RWPE2 (cell line): Measurements from ENCODE around the gene WDTC1.
"Not testable (repeated sequence)": the region's sequence is repeated elsewhere in the genome, so short reads cannot be mapped to it uniquely, and the experiment has no call there.

Experiments used
- ATAC-seq: fragments of 200-7000 bp; cut with Tn5 transposase; 3 replicates; pipeline ENCODE4 v1.9.1; 2021; ENCODE audit warnings: low read depth
- DNase-seq: peaks from one replicate; pipeline ENCODE4 v3.0.0-alpha.2; 2020; ENCODE audit warnings: low spot score
- H3K27ac ChIP-seq: fragments of 450-650 bp; 2 replicates; pipeline ENCODE4 v1.5.1; 2017; ENCODE audit warnings: mild to moderate bottlenecking; ENCODE audit not compliant: poor library complexity, severe bottlenecking
- H3K27me3 ChIP-seq: fragments of 250-450 bp; sonication (Bioruptor Pico); 2 replicates; pipeline ENCODE4 v1.5.1; 2021; ENCODE audit warnings: mild to moderate bottlenecking, moderate library complexity; ENCODE audit not compliant: insufficient read depth, poor library complexity, severe bottlenecking
- H3K36me3 ChIP-seq: fragments of 250-450 bp; sonication (Bioruptor Pico); 2 replicates; pipeline ENCODE4 v1.5.1; 2020; ENCODE audit warnings: low read depth, mild to moderate bottlenecking, moderate library complexity
- H3K4me1 ChIP-seq: fragments of 250-450 bp; sonication (Bioruptor Pico); 2 replicates; pipeline ENCODE4 v1.5.1; 2021; ENCODE audit warnings: mild to moderate bottlenecking, moderate library complexity; ENCODE audit not compliant: insufficient read depth, poor library complexity, severe bottlenecking
- H3K4me3 ChIP-seq: fragments of 250-450 bp; sonication (Bioruptor Pico); 2 replicates; pipeline ENCODE4 v1.5.1; 2021; ENCODE audit warnings: mild to moderate bottlenecking, moderate library complexity; ENCODE audit not compliant: severe bottlenecking
- H3K9me3 ChIP-seq: fragments of 250-450 bp; sonication (Bioruptor Pico); 2 replicates; pipeline ENCODE4 v1.5.1; 2021; ENCODE audit warnings: mild to moderate bottlenecking, moderate library complexity; ENCODE audit not compliant: severe bottlenecking
- CTCF ChIP-seq: fragments of 450-650 bp; IDR thresholded peaks from one replicate; pipeline ENCODE4 v1.5.1; 2017; ENCODE audit warnings: mild to moderate bottlenecking, moderate library complexity; ENCODE audit not compliant: poor library complexity, severe bottlenecking

Gene WDTC1

GRCh38 chr1:27203946-27204345 lies 30.5 kb upstream of the WDTC1 start:
- Histone ChIP-seq H3K36me3 (no peaks in the 10 kb centered on the region), H3K27me3 (no peaks in the 10 kb centered on the region), H3K27ac (no peak overlapping the region), H3K9me3 (no peaks in the 10 kb centered on the region), H3K4me1 (no peaks in the 10 kb centered on the region), H3K4me3 (no peak overlapping the region)
- ATAC-seq (no peak), DNase-seq (no peak)
- TF ChIP-seq CTCF, result no peak

GRCh38 chr1:27207238-27207637 lies 27.2 kb upstream of the WDTC1 start:
- not testable (repeated sequence) for H3K4me1 ChIP-seq, H3K36me3 ChIP-seq, DNase-seq, H3K27me3 ChIP-seq, ATAC-seq, H3K9me3 ChIP-seq, H3K4me3 ChIP-seq, H3K27ac ChIP-seq

- not testable (repeated sequence) for H3K36me3 ChIP-seq, H3K27me3 ChIP-seq, H3K4me1 ChIP-seq, H3K27ac ChIP-seq, H3K4me3 ChIP-seq, DNase-seq, ATAC-seq, H3K9me3 ChIP-seq
These were observed 26.1 kb upstream of the WDTC1 start for GRCh38 chr1:27208143-27208850.

- Histone ChIP-seq H3K27me3 (no peaks in the 10 kb centered on the region), H3K4me3 (no peak overlapping the region), H3K9me3 (no peaks in the 10 kb centered on the region), H3K27ac (no peak overlapping the region), H3K36me3 (no peaks in the 10 kb centered on the region), H3K4me1 (no peaks in the 10 kb centered on the region)
- no peak for TF ChIP-seq CTCF
- DNase-seq (no peak), ATAC-seq (no peak)
These were observed 18.0 kb upstream of the WDTC1 start for GRCh38 chr1:27216466-27216865.

GRCh38 chr1:27217401-27217800 lies 17.0 kb upstream of the WDTC1 start:
- Histone ChIP-seq H3K27me3 (no peaks in the 10 kb centered on the region), H3K9me3 (no peaks in the 10 kb centered on the region), H3K4me1 (no peaks in the 10 kb centered on the region), H3K4me3 (no peak overlapping the region), H3K36me3 (no peaks in the 10 kb centered on the region), H3K27ac (no peak overlapping the region)
- DNase-seq (no peak), ATAC-seq (no peak)
- no peak for TF ChIP-seq CTCF

GRCh38 chr1:27218736-27219135 lies 15.7 kb upstream of the WDTC1 start:
- Histone ChIP-seq H3K4me1 (no peaks in the 10 kb centered on the region), H3K27ac (no peak overlapping the region), H3K27me3 (no peaks in the 10 kb centered on the region), H3K36me3 (no peaks in the 10 kb centered on the region), H3K9me3 (no peaks in the 10 kb centered on the region), H3K4me3 (no peak overlapping the region)
- DNase-seq (no peak), ATAC-seq (no peak)
- TF ChIP-seq CTCF, result no peak
